Body of pancreas (tissue), 4 donors: ENCODE results near the gene ADAT2. TPM values are rescaled to one million over a fixed set of nuclear protein-coding genes. Genes with fewer than 3 reads are reported as not detected.

Source experiments
- ATAC-seq: fragments of 150-250 bp; one replicate; pipeline ENCODE4 v1.9.1; 2016
- DNase-seq, 4 donors: peaks; one replicate each; pipeline ENCODE4 v3.0.0-alpha.2; 2019
- H3K27ac ChIP-seq, 4 donors: fragments of 200-600 bp; sonication (generic); 1 replicate in 3 of 4; 2 replicates in 1 of 4; pipeline versions ENCODE4 v1.5.1 to v1.6.1; 2016 to 2019; ENCODE audit warnings: mild to moderate bottlenecking in 1 of 4, mixed read lengths in 1 of 4, moderate library complexity in 1 of 4
- H3K27me3 ChIP-seq, 2 donors: fragments of 200-600 bp; sonication (generic); one replicate each; pipeline ENCODE4 v1.6.0; 2016; ENCODE audit warnings: mild to moderate bottlenecking in 1 of 2
- H3K36me3 ChIP-seq, 2 donors: fragments of 200-600 bp; sonication (generic); replicated peaks in 1 of 2; 2 replicates each; pipeline ENCODE4 v1.5.1; 2016; ENCODE audit warnings: low read depth in 2 of 2; ENCODE audit not compliant: insufficient read depth in 1 of 2
- H3K4me1 ChIP-seq: fragments of 200-600 bp; sonication (generic); one replicate; pipeline ENCODE4 v1.6.0; 2016
- H3K4me3 ChIP-seq, 2 donors: fragments of 200-600 bp; sonication (generic); 1 replicate in 1 of 2; 2 replicates in 1 of 2; pipeline ENCODE4 v1.5.1; 2016 to 2019
- H3K9me3 ChIP-seq, 3 donors: fragments of 200-600 bp; sonication (generic); 1 replicate in 2 of 3; 2 replicates in 1 of 3; pipeline ENCODE4 v1.5.1; 2016
- CTCF ChIP-seq, 7 experiments: fragments of 450-650 bp in 4 of 7; fragments of 200-600 bp in 3 of 7; sonication (generic) in 3 of 7; IDR thresholded peaks; one replicate each; pipeline ENCODE4 v1.5.1; 2016 to 2019; ENCODE audit warnings: antibody characterized with exemption in 7 of 7
- POLR2A ChIP-seq, 3 donors: fragments of 450-650 bp; IDR thresholded peaks; one replicate each; pipeline ENCODE4 v1.6.1; 2016; ENCODE audit warnings: antibody characterized with exemption in 3 of 3, mild to moderate bottlenecking in 2 of 3
- WGBS, 2 donors: methylation state at CpG; one replicate each; pipeline ENCODE4 v1.1.5; 2017; 5-methylcytosine and 5-hydroxymethylcytosine counted together
- intact Hi-C: fragments of 100-400 bp; cut with DNase I; formaldehyde crosslinking; loops from one replicate; pipeline ENCODE4 v1.15.1; 2023
- total RNA-seq, 2 donors: library from RNA; depleted of rRNA; stranded (reverse); fragments of >200 nt; gene quantifications; one replicate each; pipeline ENCODE4 v1.1.0, GENCODE V29; 2016

The ADAT2 gene
- total RNA-seq = 1 to 10 TPM; 6.9 to 7.8 TPM

DNA sequence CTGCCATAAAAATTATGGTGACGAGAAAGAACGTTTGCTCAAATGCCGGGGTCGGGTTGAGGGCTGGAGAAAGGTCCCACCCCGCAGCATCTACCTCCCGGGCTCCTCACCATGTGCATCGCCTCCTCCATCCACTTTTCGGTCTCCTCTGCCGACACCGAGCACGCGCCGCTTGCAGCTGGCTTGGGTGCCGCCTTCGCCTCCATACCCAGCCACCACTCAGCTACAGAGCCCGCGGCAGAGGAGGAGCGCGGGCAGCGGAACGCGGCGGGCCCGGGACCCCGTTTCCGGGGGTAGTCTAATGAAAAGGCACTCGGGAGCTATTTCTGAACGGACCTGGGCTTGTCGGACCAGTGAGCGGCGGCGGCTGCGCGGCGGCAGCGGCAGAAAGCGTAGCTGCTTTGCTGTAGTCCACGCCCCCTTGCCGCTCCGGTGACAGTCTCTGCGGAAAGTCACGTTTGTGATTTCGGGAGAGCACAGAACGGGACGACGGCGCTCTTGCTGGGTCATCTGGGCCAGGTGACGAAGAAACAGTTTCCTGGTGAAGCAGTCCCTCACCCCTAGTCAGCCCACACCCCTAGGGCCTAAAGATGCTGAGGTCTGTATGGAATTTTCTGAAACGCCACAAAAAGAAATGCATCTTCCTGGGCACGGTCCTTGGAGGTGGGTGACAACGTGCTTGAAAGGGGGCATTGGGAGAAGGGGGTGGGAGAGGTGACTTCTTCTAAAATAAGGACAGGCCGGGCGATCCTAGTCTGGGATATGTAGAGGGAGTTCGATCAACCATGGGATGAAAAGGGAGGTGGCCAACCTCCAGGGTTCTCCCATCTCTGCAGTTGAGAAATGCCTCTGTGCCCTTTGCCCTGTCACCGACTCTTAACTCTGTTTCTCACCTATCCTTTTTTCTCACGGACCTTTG, at the start of gene ADAT2, which contains the start of gene PEX3:
Gene ADAT2, minus strand, starts transcription at position 243 of the 919 bp plus-strand sequence. Its CDS starts 37 bp downstream, at position 206.
Gene PEX3, plus strand, starts transcription at position 353 of the 919 bp plus-strand sequence. Its CDS starts 238 bp downstream, at position 591.
- H3K27me3 ChIP-seq = no peaks in the 10 kb centered on the region
- peak within 1 kb of the TSS; percentile 43 to 81 (median 78) for H3K27ac ChIP-seq
- TF ChIP-seq POLR2A (IDR thresholded peaks at IDR 0.05) (peak; percentile 67 to 88 (median 83)), CTCF (IDR thresholded peaks at IDR 0.05) (peak in 1 of 7 experiments; percentile 8)
- peak; percentile 99 for ATAC-seq
- no peaks in the 10 kb centered on the region for H3K9me3 ChIP-seq
- no peaks in the 10 kb centered on the region for H3K36me3 ChIP-seq
- H3K4me3 ChIP-seq = peak within 1 kb of the TSS; percentile 55 to 62
- peak; percentile 93 to 96 (median 95) for DNase-seq
- intact Hi-C loops = no loop called here
- 0 to 1% methylated on average over 14 to 56 of the region's 56 CpGs for WGBS, 2 donors
- H3K4me1 ChIP-seq = peaks cover 22% of the 10 kb centered on the region

- Histone ChIP-seq H3K4me1 (no peaks in the 10 kb centered on the region), H3K4me3 (no peak overlapping the region), H3K27me3 (no peaks in the 10 kb centered on the region), H3K9me3 (no peaks in the 10 kb centered on the region), H3K36me3 (peaks cover 0 to 7% of the 10 kb centered on the region in 2 donors), H3K27ac (no peak overlapping the region)
- intact Hi-C loops = no loop called here
- no peak for DNase-seq
- TF ChIP-seq CTCF (IDR thresholded peaks at IDR 0.05) = no peak
- ATAC-seq = no peak
- WGBS, 2 donors = 91 to 94% methylated on average over 4 of the region's 4 CpGs
Observed at GRCh38 chr6:143498428-143498827, 47.9 kb upstream of the ADAT2 start.

DNA sequence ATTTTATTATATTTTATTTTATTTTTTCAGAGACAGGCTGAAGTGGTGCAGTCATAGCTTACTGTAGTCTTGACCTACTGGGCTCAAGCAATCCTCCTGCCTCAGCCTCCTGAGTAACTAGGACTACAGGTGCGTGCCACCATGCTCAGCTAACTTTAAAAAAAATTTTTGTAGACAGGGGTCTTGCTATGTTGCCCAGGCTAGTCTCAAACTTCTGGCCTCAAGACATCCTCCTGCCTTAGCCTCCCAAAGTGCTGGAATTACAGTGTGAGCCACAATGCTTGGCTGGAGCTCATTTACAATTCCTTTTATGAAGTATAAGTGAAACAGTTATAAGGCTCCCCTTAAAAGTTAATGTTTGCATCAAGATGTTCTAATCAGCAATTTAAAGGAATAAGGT, 46.5 kb upstream of the ADAT2 start:
- Histone ChIP-seq H3K27ac (no peak overlapping the region), H3K4me3 (no peak overlapping the region), H3K36me3 (peaks cover 0 to 7% of the 10 kb centered on the region in 2 donors), H3K27me3 (no peaks in the 10 kb centered on the region), H3K4me1 (no peaks in the 10 kb centered on the region), H3K9me3 (no peaks in the 10 kb centered on the region)
- DNase-seq = no peak
- TF ChIP-seq POLR2A (IDR thresholded peaks at IDR 0.05) (no peak), CTCF (IDR thresholded peaks at IDR 0.05) (no peak)
- WGBS, 2 donors = 92 to 100% methylated on average over 1 of the region's 1 CpG
- intact Hi-C loops = no loop called here
- ATAC-seq = no peak

- WGBS, 2 donors = 91 to 96% methylated on average over 7 to 8 of the region's 8 CpGs
- TF ChIP-seq POLR2A (IDR thresholded peaks at IDR 0.05) = no peak
- TF ChIP-seq CTCF (IDR thresholded peaks at IDR 0.05) = no peak
- ATAC-seq (no peak), DNase-seq (no peak)
- Histone ChIP-seq H3K27me3 (no peaks in the 10 kb centered on the region), H3K36me3 (peaks cover 0 to 6% of the 10 kb centered on the region in 2 donors), H3K9me3 (no peaks in the 10 kb centered on the region), H3K4me1 (no peaks in the 10 kb centered on the region), H3K4me3 (no peak overlapping the region), H3K27ac (no peak overlapping the region)
- intact Hi-C loops = no loop called here
Observed at GRCh38 chr6:143490775-143491174, 40.3 kb upstream of the ADAT2 start.
